HG02571 (cell line): ENCODE results near the gene GRIA3.

ENCODE experiments used
- ATAC-seq: cut with Tn5 transposase; IDR thresholded peaks from one replicate; pipeline ENCODE4 v1.9.1; 2021; ENCODE audit warnings: mild to moderate bottlenecking, moderate library complexity; ENCODE audit not compliant: unreplicated experiment

GRIA3 gene

GRCh38 chrX:123442764-123443163 is 258.7 kb downstream of the GRIA3 start:
- ATAC-seq: no peak

- ATAC-seq: no peak
These were observed 263.4 kb downstream of the GRIA3 start for GRCh38 chrX:123447506-123447905.

GRCh38 chrX:123449335-123449734 is 265.3 kb downstream of the GRIA3 start:
- ATAC-seq: no peak

GRCh38 chrX:123450222-123450621 is 266.1 kb downstream of the GRIA3 start:
- no peak for ATAC-seq

GRCh38 chrX:123454712-123455431 is 270.8 kb downstream of the GRIA3 start:
- ATAC-seq: no peak

GRCh38 chrX:123455693-123456092 is 271.6 kb downstream of the GRIA3 start:
- ATAC-seq: no peak

- ATAC-seq: no peak
These were observed 280.6 kb downstream of the GRIA3 start for GRCh38 chrX:123464709-123465108.

- ATAC-seq: no peak
These were observed 284.4 kb downstream of the GRIA3 start for GRCh38 chrX:123468481-123468880.

- ATAC-seq: no peak
These were observed 291.1 kb downstream of the GRIA3 start for GRCh38 chrX:123475068-123475724.

GRCh38 chrX:123476611-123477219 is 292.6 kb downstream of the GRIA3 start:
- no peak for ATAC-seq

GRCh38 chrX:123477673-123478072 is 293.6 kb downstream of the GRIA3 start:
- no peak for ATAC-seq

GRCh38 chrX:123481913-123482851 is 298.1 kb downstream of the GRIA3 start:
- ATAC-seq: no peak

- ATAC-seq: no peak
These were observed 302.2 kb downstream of the GRIA3 start for GRCh38 chrX:123486297-123486696.

GRCh38 chrX:123487236-123487635 is 303.2 kb downstream of the GRIA3 start:
- ATAC-seq: no peak

GRCh38 chrX:123487669-123488068 is 303.6 kb downstream of the GRIA3 start:
- no peak for ATAC-seq

GRCh38 chrX:123489011-123489410 is 304.9 kb downstream of the GRIA3 start:
- no peak for ATAC-seq

- no peak for ATAC-seq
These were observed 309.8 kb downstream of the GRIA3 start for GRCh38 chrX:123493857-123494256.

- no peak for ATAC-seq
These were observed 315.7 kb downstream of the GRIA3 start for GRCh38 chrX:123499787-123500186.

GRCh38 chrX:123504047-123504446 is 320.0 kb downstream of the GRIA3 start:
- ATAC-seq: no peak

- ATAC-seq: no peak
These were observed 320.7 kb downstream of the GRIA3 start for GRCh38 chrX:123504630-123505270.
